LHCN-M2 (cell line): ENCODE data around the gene FAF2. TPM values are rescaled to one million over a fixed set of nuclear protein-coding genes. Genes with fewer than 3 reads are reported as not detected.
"Not testable (repeated sequence)": the region's sequence is repeated elsewhere in the genome, so short reads cannot be mapped to it uniquely, and the experiment has no call there.

Experiments used
- DNase-seq: peaks from one replicate; pipeline ENCODE4 v3.0.0-alpha.2; 2012; ENCODE audit warnings: low read depth
- total RNA-seq: library from RNA; depleted of rRNA; stranded (reverse); fragments of >200 nt; gene quantifications from 2 replicates; pipeline ENCODE4 v1.2.3, GENCODE V29; 2014

Gene FAF2
- total RNA-seq, 1 experiment from 2014 or later = 42.4 TPM

- DNase-seq = no peak
These were observed 31.2 kb upstream of the FAF2 start for GRCh38 chr5:176416965-176417364.

DNA sequence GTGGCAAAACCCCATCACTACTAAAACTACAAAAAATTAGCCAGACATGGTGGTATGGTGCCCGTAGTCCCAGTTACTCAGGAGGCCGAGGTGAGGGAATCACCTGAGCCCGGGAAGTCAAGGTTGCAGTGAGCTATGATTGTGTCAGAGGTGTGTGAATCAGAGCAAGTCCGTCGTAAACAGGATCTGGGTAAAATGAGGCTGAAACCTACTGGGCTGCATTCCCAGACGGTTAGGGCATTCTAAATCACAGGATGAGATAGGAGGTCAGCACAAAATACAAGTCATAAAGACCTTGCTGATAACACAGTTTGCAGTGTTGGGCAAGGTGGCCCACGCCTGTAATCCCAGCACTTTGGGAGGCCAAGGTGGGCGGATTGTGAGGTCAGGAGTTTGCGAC is 29.9 kb upstream of the FAF2 start:
- no peak for DNase-seq

- DNase-seq = no peak
These were observed 28.1 kb upstream of the FAF2 start for GRCh38 chr5:176420086-176420485.

GRCh38 chr5:176420972-176421544 is 27.1 kb upstream of the FAF2 start:
- no peak for DNase-seq

GRCh38 chr5:176424181-176424580 is 24.0 kb upstream of the FAF2 start:
- no peak for DNase-seq

GRCh38 chr5:176425138-176425537 is 23.0 kb upstream of the FAF2 start:
- no peak for DNase-seq

DNA sequence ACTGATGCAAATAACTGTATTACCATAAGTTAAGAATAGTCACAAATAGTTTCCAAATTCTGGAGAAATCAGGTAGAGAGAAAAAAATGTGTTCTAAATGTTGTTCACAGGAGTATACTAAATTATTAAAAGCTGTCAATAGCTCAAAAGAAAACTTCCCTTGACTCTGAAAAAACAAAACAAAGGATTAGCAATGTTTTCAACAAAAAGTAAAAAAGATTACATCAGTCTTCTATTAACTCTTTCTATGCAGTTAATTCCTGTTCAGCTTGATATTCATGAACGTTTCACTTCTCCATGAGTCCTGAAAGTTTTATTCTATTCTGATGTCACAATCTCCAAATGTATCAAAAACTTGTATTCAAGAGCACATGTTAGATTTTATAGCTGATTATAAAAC is 22.4 kb upstream of the FAF2 start:
- DNase-seq = no peak

GRCh38 chr5:176426876-176427275 is 21.3 kb upstream of the FAF2 start:
- no peak for DNase-seq

DNA sequence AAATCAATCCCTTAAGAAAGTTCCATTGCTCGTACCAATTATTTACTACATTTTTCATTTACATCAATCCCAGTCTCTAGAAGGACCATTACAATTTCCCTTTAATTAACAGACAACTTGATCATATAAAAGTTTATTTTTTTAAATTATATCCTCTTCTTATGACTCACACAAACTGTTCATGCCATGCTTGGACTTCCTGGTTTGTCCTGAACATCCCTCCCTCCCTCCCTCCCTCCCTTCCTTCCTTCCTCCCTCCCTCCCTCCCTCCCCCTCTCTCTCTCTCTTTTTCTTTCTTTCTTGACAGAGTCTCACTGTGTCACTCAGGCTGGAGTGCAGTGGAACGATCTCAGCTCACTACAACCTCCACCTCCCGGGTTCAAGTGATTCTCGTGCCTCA is 20.2 kb upstream of the FAF2 start:
- peak; percentile 31 for DNase-seq

DNA sequence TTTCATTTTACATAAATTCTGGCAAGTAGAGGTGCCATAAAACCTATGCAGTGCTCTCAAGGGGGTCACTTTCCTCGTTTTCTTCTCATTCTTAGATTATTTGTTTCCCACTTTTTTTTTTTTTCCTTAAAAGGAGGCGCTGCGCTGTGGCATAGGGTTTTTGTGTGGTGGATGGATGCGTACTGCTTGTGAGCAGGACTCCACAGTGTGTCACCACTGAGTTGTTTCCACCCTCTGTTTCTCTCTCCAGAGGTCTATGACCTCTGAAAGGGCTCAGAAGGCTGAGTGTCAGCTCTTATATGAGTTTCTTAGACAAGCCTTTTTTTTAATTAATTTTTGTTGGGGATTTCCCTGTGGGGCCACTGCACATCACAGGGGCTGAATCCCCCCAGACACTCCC is 18.2 kb upstream of the FAF2 start:
- DNase-seq = peak; percentile 34

GRCh38 chr5:176432707-176433106 is 15.5 kb upstream of the FAF2 start:
- DNase-seq = no peak

GRCh38 chr5:176436656-176437055 is 11.5 kb upstream of the FAF2 start:
- peak; percentile 63 for DNase-seq

DNA sequence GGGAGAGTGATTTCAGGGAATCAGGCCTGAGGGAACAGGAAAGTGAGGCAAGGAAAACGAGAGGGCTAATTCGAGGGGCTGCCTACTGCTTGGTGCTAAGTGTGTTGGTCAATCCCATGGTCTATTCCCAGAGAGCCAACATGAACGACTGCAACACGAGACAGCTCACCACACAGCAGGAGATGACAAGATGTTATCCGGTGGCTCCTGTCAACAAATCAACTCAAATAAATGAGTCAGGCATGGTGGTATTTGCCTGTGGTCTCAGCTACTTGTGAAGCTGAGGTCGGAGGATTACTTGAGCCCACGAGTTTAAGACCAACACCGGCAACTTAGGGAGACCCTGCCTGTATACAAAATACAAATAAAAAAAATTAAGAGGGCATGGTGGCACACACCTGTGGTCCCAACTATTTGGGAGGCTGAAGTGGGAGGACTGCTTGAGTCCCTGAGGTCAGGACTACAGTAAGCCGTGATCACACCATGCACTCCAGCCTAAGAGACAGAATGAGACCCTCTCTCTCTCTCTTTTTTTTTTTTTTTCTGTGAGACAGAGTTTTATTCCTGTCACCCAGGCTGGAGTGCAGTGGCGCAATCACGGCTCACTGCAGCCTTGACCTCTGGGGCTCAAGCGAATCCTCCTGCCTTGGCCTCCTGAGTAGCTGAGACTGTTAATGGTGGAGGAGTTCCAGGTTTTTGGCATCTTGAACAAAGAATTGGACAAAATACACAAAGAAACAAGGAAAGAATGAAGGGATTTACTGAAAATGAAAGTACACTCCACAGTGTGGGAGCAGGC is 9.0 kb upstream of the FAF2 start:
- peak; percentile 85 for DNase-seq

- DNase-seq = no peak
These were observed 7.1 kb upstream of the FAF2 start for GRCh38 chr5:176440927-176441706.

DNA sequence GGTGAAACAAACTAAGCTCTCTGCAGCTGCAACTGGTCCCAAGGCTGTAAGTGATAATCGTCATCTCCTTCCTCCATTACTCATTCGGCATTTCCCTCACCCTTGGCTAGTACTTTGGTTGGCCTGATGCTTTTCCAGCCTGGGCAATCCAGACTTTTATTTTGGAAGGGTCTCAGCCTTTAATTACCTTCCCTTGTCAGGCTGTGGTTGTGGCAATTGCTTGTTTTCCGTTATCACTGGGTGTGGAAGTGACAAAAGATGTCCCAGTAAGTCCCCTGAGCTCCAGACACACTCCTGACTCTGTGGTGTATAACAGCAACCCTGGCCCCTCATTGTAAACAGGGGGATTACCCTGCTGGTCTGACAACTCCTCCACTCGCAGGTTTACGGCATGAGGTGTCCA is 6.3 kb upstream of the FAF2 start:
- DNase-seq = no peak

DNA sequence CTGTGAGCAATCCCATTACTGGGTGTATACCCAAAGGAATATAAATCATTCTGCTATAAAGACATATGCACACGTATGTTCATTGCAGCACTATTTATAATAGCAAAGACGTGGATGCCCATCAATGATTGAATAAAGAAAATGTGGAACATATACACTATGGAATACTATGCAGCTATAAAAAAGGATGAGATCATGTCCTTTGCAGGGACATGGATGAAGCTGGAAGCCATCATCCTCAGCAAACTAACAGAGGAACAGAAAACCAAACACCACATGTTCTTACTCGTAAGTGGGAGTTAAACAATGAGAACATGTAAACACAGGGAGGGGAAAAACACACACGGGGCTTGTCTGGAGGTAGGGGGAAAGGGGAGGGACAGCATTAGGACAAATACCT is 5.3 kb upstream of the FAF2 start:
- DNase-seq = not testable (repeated sequence)

- no peak for DNase-seq
These were observed 3.4 kb upstream of the FAF2 start for GRCh38 chr5:176444742-176445141.

DNA sequence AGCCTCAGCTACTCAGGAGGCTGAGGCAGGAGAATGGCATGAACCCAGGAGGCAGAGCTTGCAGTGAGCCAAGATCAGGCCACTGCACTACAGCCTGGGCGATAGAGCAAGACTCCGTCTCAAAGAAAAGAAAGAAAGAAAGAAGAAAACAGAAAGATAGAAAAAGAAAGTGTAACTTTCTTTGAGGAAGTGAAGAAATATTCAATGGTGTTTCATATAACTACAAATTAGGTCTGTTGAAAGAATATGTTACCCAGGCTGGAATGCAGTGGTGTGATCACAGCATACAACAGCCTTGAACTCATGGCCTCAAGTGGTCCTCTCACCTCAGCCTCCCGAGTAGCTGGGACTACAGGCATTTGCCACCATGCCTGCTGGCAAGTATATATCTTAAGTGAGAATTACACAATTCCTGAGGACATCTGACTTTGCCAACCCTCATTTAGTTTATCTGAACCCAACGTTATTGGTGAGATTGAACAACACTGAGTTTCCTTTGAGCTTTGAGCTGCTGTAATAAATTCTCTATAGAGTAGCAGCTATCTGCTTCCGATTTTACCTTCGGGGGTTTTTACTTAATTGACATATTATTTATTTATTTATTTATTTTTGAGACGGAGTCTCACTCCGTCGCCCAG is 2.0 kb upstream of the FAF2 start:
- no peak for DNase-seq

GRCh38 chr5:176446884-176447590 is 1.1 kb upstream of the FAF2 start:
- DNase-seq = no peak

- DNase-seq = no peak
These were observed 601 bp upstream of the FAF2 start for GRCh38 chr5:176447591-176447977.

GRCh38 chr5:176450077-176450476 is 1.9 kb downstream of the FAF2 start:
- no peak for DNase-seq
